Mesothelial cell of epicardium (in vitro differentiated cells): ENCODE measurements around the gene RIPK3. TPM values are rescaled to one million over a fixed set of nuclear protein-coding genes. Genes with fewer than 3 reads are reported as not detected.

ENCODE experiments used
- DNase-seq, 2 experiments: peaks; one replicate each; pipeline ENCODE4 v3.0.0; 2021; ENCODE audit warnings: low spot score in 2 of 2; ENCODE audit not compliant: unreplicated experiment in 2 of 2
- H3K27ac Mint-ChIP-seq: 2 replicates; pipeline ENCODE4 v1.8.0; 2021; ENCODE audit warnings: mixed read lengths
- H3K27me3 Mint-ChIP-seq: 2 replicates; pipeline ENCODE4 v1.8.0; 2021; ENCODE audit warnings: low read depth, mixed read lengths
- H3K36me3 Mint-ChIP-seq: 2 replicates; pipeline ENCODE4 v1.8.0; 2021; ENCODE audit warnings: mixed read lengths
- H3K4me1 Mint-ChIP-seq: 2 replicates; pipeline ENCODE4 v1.8.0; 2021; ENCODE audit warnings: mixed read lengths
- H3K4me3 Mint-ChIP-seq: 2 replicates; pipeline ENCODE4 v1.8.0; 2021; ENCODE audit warnings: mild to moderate bottlenecking, moderate library complexity, mixed read lengths
- H3K9me3 Mint-ChIP-seq: 2 replicates; pipeline ENCODE4 v1.8.0; 2021; ENCODE audit warnings: mixed read lengths
- total RNA-seq: library from RNA; stranded (reverse); gene quantifications from 3 replicates; pipeline ENCODE4 v1.2.1, GENCODE V29; 2021
- TF ChIP-seq, protein P1 (sequence below): fragments of 200-600 bp; sonication (generic); IDR thresholded peaks from one replicate; pipeline ENCODE4 v1.5.0; 2021; ENCODE audit warnings: antibody characterized with exemption; ENCODE audit not compliant: unreplicated experiment

RIPK3 gene
- total RNA-seq, 1 donor from 2014 or later, result 2.0 TPM

DNA sequence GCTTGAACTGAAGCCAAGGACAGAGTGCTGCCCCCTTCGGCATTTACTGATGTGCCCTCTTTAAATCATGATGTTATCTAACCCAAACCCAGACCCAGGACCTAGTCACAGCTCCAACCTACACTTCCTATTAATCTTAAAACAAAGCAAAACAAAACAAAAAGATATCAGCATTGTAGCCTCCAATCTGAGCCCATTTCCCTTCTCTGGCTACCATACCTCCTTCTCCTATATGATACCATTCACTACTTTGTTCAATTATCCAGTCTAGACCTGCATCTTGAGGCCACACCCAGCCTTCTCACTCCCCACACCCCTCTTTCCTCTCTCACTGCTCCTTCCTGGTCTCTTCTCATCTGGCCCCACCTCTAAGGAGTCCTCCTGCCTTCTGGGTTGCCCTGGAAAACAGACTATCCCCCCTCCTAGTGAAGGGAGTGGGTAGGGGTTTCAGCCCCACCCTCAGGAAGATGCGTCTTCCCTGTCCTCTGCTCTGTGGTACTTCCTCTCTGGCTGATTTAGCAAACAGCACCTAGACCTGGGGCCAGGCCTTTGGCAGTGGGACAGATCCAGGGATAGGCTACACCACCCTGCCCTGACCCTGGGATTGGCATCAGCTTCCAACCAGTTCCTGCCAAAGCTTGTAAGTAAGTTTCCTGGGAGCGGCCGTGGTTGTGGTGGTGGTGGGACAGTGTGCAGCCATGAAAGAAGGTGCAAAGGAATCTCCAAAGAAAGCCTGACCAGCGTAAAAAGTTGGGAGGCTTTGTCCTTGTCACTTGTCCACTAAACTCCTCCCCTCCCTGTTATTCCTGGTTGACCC lies 25.2 kb downstream of the RIPK3 start:
- no peaks in the 10 kb centered on the region for H3K9me3 Mint-ChIP-seq
- no peak overlapping the region for H3K27ac Mint-ChIP-seq
- no peak overlapping the region for H3K4me3 Mint-ChIP-seq
- TF ChIP-seq, protein P1, sequence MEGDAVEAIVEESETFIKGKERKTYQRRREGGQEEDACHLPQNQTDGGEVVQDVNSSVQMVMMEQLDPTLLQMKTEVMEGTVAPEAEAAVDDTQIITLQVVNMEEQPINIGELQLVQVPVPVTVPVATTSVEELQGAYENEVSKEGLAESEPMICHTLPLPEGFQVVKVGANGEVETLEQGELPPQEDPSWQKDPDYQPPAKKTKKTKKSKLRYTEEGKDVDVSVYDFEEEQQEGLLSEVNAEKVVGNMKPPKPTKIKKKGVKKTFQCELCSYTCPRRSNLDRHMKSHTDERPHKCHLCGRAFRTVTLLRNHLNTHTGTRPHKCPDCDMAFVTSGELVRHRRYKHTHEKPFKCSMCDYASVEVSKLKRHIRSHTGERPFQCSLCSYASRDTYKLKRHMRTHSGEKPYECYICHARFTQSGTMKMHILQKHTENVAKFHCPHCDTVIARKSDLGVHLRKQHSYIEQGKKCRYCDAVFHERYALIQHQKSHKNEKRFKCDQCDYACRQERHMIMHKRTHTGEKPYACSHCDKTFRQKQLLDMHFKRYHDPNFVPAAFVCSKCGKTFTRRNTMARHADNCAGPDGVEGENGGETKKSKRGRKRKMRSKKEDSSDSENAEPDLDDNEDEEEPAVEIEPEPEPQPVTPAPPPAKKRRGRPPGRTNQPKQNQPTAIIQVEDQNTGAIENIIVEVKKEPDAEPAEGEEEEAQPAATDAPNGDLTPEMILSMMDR, result no peak
- no peaks in the 10 kb centered on the region for H3K4me1 Mint-ChIP-seq
- DNase-seq, result no peak
- H3K27me3 Mint-ChIP-seq, result peaks cover 21% of the 10 kb centered on the region
- peaks cover 2% of the 10 kb centered on the region for H3K36me3 Mint-ChIP-seq

GRCh38 chr14:24313913-24314312 lies 25.9 kb downstream of the RIPK3 start:
- Mint-ChIP-seq H3K27ac (no peak overlapping the region), H3K4me1 (no peaks in the 10 kb centered on the region), H3K27me3 (peaks cover 14% of the 10 kb centered on the region), H3K36me3 (peaks cover 2% of the 10 kb centered on the region), H3K4me3 (no peak overlapping the region), H3K9me3 (no peaks in the 10 kb centered on the region)
- TF ChIP-seq, protein P1, result no peak
- DNase-seq, result no peak

DNA sequence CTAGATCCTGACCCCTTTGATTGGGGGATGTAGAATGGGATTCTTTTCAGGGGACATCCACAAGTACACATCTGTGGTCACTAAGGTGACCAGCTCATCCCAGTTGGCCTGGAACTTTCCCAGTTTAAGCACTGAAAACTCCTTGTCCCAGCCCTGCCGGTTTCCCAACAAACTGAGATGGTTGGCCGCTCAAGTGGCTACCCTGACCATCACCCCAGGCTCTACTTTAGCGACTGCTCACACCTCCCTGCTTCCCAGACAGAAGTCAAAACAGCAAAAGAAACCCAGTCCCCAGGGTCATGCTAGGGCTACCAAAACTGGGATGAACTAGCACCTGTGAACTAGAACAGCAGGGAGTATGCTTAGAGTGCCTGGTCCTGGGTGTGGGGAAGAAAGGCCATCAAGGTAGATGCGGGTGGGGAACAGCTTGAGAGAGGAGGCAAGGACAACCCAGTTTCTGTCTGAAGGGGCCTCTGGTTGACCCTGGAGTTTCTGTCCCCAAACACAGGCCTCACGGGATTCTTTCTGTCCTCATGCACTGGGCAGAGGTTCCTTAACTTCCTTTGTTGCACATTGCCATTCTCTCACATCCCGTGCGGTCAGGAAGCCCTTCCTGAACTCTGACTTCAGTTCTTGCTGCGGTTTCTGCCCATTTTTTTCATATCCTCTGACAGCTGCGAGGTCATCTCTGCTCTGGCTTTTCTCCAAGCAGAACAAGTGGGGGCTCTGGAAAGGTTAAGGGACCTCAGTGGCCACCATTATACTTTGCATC lies 26.9 kb downstream of the RIPK3 start:
- TF ChIP-seq, protein P1, result no peak
- no peaks in the 10 kb centered on the region for H3K9me3 Mint-ChIP-seq
- no peak overlapping the region for H3K27ac Mint-ChIP-seq
- no peak for DNase-seq
- H3K36me3 Mint-ChIP-seq, result peaks cover 2% of the 10 kb centered on the region
- H3K27me3 Mint-ChIP-seq, result peaks cover 8% of the 10 kb centered on the region
- peaks cover 2% of the 10 kb centered on the region for H3K4me1 Mint-ChIP-seq
- H3K4me3 Mint-ChIP-seq, result no peak overlapping the region

DNA sequence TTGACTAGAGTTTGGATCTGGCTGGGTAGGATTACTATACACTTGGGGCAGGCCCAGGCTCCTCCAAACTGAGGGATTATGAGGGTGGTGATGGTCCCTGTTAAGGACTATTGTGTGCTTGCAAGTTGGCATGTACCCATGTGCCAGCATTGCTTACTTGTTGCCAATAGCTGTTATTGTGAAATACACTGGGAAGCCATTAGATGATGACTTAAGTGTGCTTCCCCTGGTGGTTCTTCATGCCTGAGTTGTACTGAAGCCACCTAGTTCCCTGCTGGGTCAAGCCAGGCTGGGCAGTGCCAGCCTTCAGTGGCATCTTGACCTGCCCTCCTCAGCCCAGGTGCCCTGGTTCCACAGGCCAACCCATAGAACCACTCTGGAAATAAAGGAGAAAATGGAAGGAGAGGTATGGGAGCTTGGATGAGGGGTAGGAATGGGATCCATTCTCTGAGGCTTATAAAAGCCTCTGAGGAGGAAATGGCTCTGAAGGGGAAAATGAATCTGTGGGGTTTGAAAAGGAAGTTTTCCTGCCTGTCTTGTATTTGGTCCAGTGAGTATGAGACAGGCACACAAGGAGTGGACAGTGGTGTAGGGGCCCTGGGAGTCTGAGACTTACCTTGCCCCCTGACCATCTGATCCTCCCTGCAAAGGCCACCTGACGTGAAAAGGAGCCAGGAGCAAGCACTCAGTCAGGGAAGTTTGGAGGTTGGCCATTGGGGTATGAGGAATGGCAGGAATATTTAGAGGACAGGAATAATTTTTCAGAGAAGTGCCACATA lies 27.8 kb downstream of the RIPK3 start:
- Mint-ChIP-seq H3K9me3 (no peaks in the 10 kb centered on the region), H3K36me3 (peaks cover 2% of the 10 kb centered on the region), H3K4me3 (no peak overlapping the region), H3K4me1 (peaks cover 2% of the 10 kb centered on the region), H3K27me3 (no peaks in the 10 kb centered on the region), H3K27ac (no peak overlapping the region)
- DNase-seq, result no peak
- TF ChIP-seq, protein P1, result no peak

GRCh38 chr14:24310646-24311604 lies 28.9 kb downstream of the RIPK3 start, which contains the start of gene LTB4R:
LTB4R (plus strand) TSS chr14:24311502; CDS start chr14:24315652, 4,150 bp downstream.
- Mint-ChIP-seq H3K27me3 (no peaks in the 10 kb centered on the region), H3K36me3 (peaks cover 5% of the 10 kb centered on the region), H3K4me3 (no peak within 1 kb of the TSS), H3K27ac (no peak within 1 kb of the TSS), H3K9me3 (no peaks in the 10 kb centered on the region), H3K4me1 (peaks cover 2% of the 10 kb centered on the region)
- DNase-seq, result no peak
- TF ChIP-seq, protein P1, result no peak
